Measurements from ENCODE around the gene SFRP5. TPM values are rescaled to one million over a fixed set of nuclear protein-coding genes. Genes with fewer than 3 reads are reported as not detected.
A peak's percentile ranks its signal among the peaks of the same experiment; 100 is the strongest.

Gene SFRP5
- total and polyA plus RNA-seq, 2 of the 4 experiments (the other 2 are of a cell fraction) = not detected

GRCh38 chr10:97726636-97727178 is 45.1 kb downstream of the SFRP5 start (continued):
- TF ChIP-seq CEBPB (IDR thresholded peaks at IDR 0.05; ENCODE audit: low read depth, low read length) = peak; percentile 90

GRCh38 chr10:97724341-97724941 is 47.4 kb downstream of the SFRP5 start:
- DNase-seq (peak; percentile 80), ATAC-seq (ENCODE audit: low read depth) (peak; percentile 59)
- Histone ChIP-seq H2AK5ac (ENCODE audit: low read depth, low read length) (no peak overlapping the region), H3K4ac (ENCODE audit: low read depth, low read length) (no peak overlapping the region; the same call in 1 of the 2 replicates), H2BK20ac (ENCODE audit: low read depth, low read length) (no peak overlapping the region), H3K4me2 (ENCODE audit: low read depth, low read length) (no peak overlapping the region), H3K4me3 (ENCODE audit: insufficient read depth, low read depth, low read length) (no peak overlapping the region), H4K5ac (ENCODE audit: low read depth, low read length) (no peak overlapping the region), H3K79me1 (ENCODE audit: low read depth in 1 of 2, low read length in 2 of 2) (peaks cover 0 to 16% of the 10 kb centered on the region in 2 experiments; a peak in 3 of 4 replicates), H4K8ac (ENCODE audit: low read depth in 2 of 2, low read length in 2 of 2) (no peak overlapping the region), H3K36me3 (ENCODE audit: control insufficient read depth, insufficient read depth, low read length) (peaks cover 2% of the 10 kb centered on the region; the same call in 1 of the 2 replicates), H3K4me1 (ENCODE audit: control insufficient read depth, insufficient read depth, low read length) (peaks cover 8% of the 10 kb centered on the region), H3K56ac (ENCODE audit: extremely low read depth, insufficient read depth, low read length) (no peak overlapping the region), H3K18ac (ENCODE audit: low read depth, low read length) (no peak overlapping the region), H3K27ac (ENCODE audit: insufficient read depth, low read length) (no peak overlapping the region), H2AFZ (replicated peaks; ENCODE audit: low read length, poor library complexity) (no peak overlapping the region), H2BK5ac (ENCODE audit: low read depth, low read length, poor library complexity, severe bottlenecking) (no peak overlapping the region), H4K91ac (ENCODE audit: insufficient read depth, low read depth, low read length) (no peak overlapping the region), H2BK15ac (ENCODE audit: low read depth, low read length) (no peak overlapping the region), H3K27me3 (ENCODE audit: control insufficient read depth, insufficient read depth, low read length) (no peaks in the 10 kb centered on the region), H3K23ac (ENCODE audit: low read depth, low read length) (no peak overlapping the region), H2AK9ac (replicated peaks; ENCODE audit: low read depth, low read length, poor library complexity) (no peak overlapping the region), H3K9me1 (ENCODE audit: insufficient read depth, low read length) (0 out of 2 replicates have a peak, but pooled peaks cover 3% of the 10 kb centered on the region), H4K20me1 (ENCODE audit: insufficient read depth, low read length) (peaks cover 3% of the 10 kb centered on the region; the same call in 1 of the 2 replicates), H3K9ac (ENCODE audit: low read depth, low read length) (no peak overlapping the region), H2BK120ac (ENCODE audit: low read depth, low read length) (no peak overlapping the region), H3K14ac (replicated peaks; ENCODE audit: low read depth, low read length) (no peak overlapping the region), H3K9me3 (ENCODE audit: control insufficient read depth, insufficient read depth, low read length) (no peaks in the 10 kb centered on the region)
- no TSS peak for BruUV-seq (replicated peaks)
- dilution Hi-C loops (cut with HindIII; ENCODE audit: low sequenced_read_pairs, unreplicated experiment) = no loop called here
- intact Hi-C loops (cut with micrococcal nuclease) = no loop called here
- in situ Hi-C loops (cut with MboI; ENCODE audit: low sequenced_read_pairs) = no loop called here
- ChIA-PET CTCF (interaction anchor here (0.7 to 2.1 kb wide), 3 partner anchors 15 to 152 kb away, joined by 3 to 9 read pairs (median 3); partner anchors contain the start of gene ANKRD2), POLR2A (ENCODE audit: unreplicated experiment) (interaction anchor here (0.6 kb wide), 2 partner anchors 15 to 25 kb away, joined by 3 to 6 read pairs; no protein-coding TSS in a partner anchor)
- WGBS, 2 experiments (ENCODE audit: extremely low coverage in 2 of 2, insufficient read length in 1 of 2) = no CpG with 5 or more reads among the region's 5 CpGs
- TF ChIP-seq MAZ (IDR thresholded peaks at IDR 0.05; ENCODE audit: borderline replicate concordance, low read depth, low read length) (no peak), RCOR1 (IDR thresholded peaks at IDR 0.05; ENCODE audit: insufficient replicate concordance, low read length) (no peak), CHD1 (IDR thresholded peaks at IDR 0.05; ENCODE audit: low read depth, low read length) (no peak), CTCF (conservative IDR thresholded peaks at IDR 0.05; ENCODE audit: low read depth, low read length) (no peak), NFE2L2 (IDR thresholded peaks at IDR 0.05; ENCODE audit: low read depth, low read length) (peak; percentile 21; the same call in 1 of the 2 replicates), FOS (IDR thresholded peaks at IDR 0.05; ENCODE audit: low read depth, low read length) (peak; percentile 13; the same call in 1 of the 2 replicates), POLR2A (IDR thresholded peaks at IDR 0.05; ENCODE audit: low read depth, low read length) (no peak), SMC3 (IDR thresholded peaks at IDR 0.05; ENCODE audit: low read depth, low read length) (no peak), ELK1 (IDR thresholded peaks at IDR 0.05; ENCODE audit: borderline replicate concordance, low read depth, low read length) (no peak), BHLHE40 (IDR thresholded peaks at IDR 0.05; ENCODE audit: low read depth, low read length) (no peak), RAD21 (IDR thresholded peaks at IDR 0.05; ENCODE audit: low read length) (no peak), MAFK (IDR thresholded peaks at IDR 0.05; ENCODE audit: low read depth, low read length) (no peak), RFX5 (IDR thresholded peaks at IDR 0.05; ENCODE audit: low read depth, low read length) (no peak)

All from IMR-90 (cell line).